K562 (cell line): ENCODE data around the gene POLA1. TPM values are rescaled to one million over a fixed set of nuclear protein-coding genes. Genes with fewer than 3 reads are reported as not detected.

Experiments used
- HNRNPUL1 ChIP-seq: fragments of 200-400 bp; formaldehyde crosslinking; IDR thresholded peaks from 2 replicates; pipeline ENCODE4 v1.6.1; 2017; ENCODE audit warnings: low read length
- MLLT1 ChIP-seq, 2 experiments: fragments of 450-650 bp; IDR thresholded peaks; 2 replicates each; pipeline ENCODE4 v1.6.1; 2016
- polyA plus RNA-seq, 8 experiments: library from polyadenylated mRNA; depleted of rRNA in 4 of 8; stranded (reverse) in 5 of 8; unstranded in 3 of 8; fragments of >200 nt; fragmentation: Nextera tagmentation in 2 of 8; fragmentation: Illumina TruSeq in 1 of 8; extraction: Ambion mirVana in 2 of 8; extraction: Trizol in 1 of 8; gene quantifications; 2 replicates each; pipeline versions ENCODE4 v1.2.1 to v1.2.3, GENCODE V29; 2011 to 2014; ENCODE audit warnings: inconsistent platforms in 1 of 8, missing spikeins in 1 of 8
- total RNA-seq, 7 experiments: library from RNA; depleted of rRNA in 6 of 7; stranded (reverse); fragments of >200 nt in 6 of 7; fragmentation: Illumina TruSeq in 2 of 7; extraction: Trizol in 2 of 7; gene quantifications; 2 replicates each; pipeline versions ENCODE4 v1.2.1 to v1.2.3, GENCODE V29; 2011 to 2021; ENCODE audit warnings: low replicate concordance in 1 of 7
- TF ChIP-seq, protein P1 (sequence below), 2 experiments: fragments of 450-650 bp; IDR thresholded peaks; 2 replicates each; pipeline ENCODE4 v1.6.1; 2016; ENCODE audit warnings: mild to moderate bottlenecking in 2 of 2, borderline replicate concordance in 1 of 2, low read depth in 1 of 2, moderate library complexity in 1 of 2
- TF ChIP-seq, protein P2 (sequence below): sonication (generic); formaldehyde crosslinking; IDR thresholded peaks from 2 replicates; pipeline ENCODE4 v1.8.0; 2023; ENCODE audit warnings: mild to moderate bottlenecking, missing genetic modification reagents

POLA1 gene
- total and polyA plus RNA-seq, 9 of the 15 experiments (the other 6 are each of a cell fraction or from before 2014, with no cell fraction given), result 8.6 to 48.4 (median 27.4) TPM

DNA sequence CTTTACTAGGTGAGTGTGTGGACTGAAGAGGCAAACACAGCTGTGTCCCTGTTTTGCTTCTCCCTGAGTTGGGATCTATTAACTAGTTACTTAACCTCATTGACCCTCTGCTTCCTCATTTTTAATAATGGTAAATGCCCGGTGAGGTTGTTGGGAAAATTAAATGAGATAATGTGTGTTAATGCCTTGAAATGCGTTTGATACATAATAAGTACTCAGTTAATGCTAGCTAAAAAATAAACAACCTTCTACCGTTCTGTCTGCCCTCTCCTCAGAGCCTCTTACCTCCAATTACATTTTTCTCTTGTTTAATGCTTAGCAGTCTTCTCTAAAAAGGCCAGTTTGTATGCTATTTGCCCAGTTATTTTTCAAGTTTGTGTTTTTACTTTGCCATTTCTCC is 70.3 kb downstream of the POLA1 start (continued):
- TF ChIP-seq, protein P1, sequence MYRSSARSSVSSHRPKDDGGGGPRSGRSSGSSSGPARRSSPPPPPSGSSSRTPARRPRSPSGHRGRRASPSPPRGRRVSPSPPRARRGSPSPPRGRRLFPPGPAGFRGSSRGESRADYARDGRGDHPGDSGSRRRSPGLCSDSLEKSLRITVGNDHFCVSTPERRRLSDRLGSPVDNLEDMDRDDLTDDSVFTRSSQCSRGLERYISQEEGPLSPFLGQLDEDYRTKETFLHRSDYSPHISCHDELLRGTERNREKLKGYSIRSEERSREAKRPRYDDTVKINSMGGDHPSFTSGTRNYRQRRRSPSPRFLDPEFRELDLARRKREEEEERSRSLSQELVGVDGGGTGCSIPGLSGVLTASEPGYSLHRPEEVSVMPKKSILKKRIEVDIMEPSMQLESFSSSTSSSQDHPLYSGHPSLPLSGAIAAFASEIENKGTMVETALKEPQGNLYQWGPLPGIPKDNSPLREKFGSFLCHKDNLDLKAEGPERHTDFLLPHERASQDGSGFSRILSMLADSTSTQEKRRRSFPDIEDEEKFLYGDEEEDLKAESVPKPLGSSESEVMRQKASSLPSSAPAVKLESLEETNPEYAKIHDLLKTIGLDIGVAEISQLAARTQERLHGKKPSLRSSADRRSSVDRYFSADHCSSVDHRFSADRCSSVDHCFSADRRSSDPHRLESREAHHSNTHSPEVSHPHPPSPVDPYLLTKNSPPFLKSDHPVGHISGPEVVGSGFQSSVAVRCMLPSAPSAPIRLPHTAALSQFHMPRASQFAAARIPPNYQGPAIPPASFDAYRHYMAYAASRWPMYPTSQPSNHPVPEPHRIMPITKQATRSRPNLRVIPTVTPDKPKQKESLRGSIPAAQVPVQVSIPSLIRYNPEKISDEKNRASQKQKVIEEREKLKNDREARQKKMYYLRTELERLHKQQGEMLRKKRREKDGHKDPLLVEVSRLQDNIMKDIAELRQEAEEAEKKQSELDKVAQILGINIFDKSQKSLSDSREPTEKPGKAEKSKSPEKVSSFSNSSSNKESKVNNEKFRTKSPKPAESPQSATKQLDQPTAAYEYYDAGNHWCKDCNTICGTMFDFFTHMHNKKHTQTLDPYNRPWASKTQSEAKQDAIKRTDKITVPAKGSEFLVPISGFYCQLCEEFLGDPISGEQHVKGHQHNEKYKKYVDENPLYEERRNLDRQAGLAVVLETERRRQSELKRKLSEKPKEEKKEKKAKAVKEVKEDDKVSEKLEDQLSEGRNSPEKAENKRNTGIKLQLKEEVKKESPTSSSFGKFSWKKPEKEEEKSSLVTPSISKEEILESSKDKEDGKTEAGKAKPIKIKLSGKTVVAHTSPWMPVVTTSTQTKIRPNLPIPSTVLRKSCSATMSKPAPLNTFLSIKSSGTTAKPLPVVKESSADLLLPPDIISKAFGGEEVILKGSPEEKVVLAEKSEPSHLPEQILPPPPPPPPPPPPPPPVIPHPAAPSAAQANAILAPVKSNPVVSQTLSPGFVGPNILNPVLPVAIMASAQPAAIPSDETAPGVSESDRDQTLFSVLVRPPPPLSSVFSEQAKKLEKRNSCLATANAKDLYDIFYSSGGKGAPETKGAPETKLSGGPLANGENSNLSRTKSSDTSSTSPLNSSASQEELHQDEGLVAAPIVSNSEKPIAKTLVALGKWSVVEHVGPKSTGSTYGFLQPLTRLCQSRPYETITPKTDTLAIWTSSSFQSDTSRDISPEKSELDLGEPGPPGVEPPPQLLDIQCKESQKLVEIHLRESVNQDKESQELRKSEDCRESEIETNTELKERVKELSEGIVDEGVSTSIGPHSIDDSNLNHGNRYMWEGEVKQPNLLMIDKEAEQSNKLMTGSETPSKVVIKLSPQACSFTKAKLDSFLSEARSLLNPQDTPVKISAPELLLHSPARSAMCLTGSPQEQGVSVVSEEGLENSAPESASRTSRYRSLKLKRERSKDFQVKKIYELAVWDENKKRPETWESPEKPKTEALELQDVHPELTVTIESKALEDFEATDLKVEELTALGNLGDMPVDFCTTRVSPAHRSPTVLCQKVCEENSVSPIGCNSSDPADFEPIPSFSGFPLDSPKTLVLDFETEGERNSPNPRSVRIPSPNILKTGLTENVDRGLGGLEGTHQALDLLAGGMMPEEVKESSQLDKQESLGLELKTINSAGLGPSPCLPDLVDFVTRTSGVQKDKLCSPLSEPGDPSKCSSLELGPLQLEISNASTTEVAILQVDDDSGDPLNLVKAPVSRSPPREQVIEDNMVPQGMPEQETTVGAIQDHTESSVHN (IDR thresholded peaks at IDR 0.05; ENCODE audit: borderline replicate concordance in 1 of 2, low read depth in 1 of 2), result no peak
- TF ChIP-seq, protein P2, sequence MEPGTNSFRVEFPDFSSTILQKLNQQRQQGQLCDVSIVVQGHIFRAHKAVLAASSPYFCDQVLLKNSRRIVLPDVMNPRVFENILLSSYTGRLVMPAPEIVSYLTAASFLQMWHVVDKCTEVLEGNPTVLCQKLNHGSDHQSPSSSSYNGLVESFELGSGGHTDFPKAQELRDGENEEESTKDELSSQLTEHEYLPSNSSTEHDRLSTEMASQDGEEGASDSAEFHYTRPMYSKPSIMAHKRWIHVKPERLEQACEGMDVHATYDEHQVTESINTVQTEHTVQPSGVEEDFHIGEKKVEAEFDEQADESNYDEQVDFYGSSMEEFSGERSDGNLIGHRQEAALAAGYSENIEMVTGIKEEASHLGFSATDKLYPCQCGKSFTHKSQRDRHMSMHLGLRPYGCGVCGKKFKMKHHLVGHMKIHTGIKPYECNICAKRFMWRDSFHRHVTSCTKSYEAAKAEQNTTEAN (CRISPR knock-in tag), result no peak
- no peak for TF ChIP-seq HNRNPUL1
- no peak for TF ChIP-seq MLLT1 (IDR thresholded peaks at IDR 0.05)
